Measurements from ENCODE around the gene PTPRR. TPM values are rescaled to one million over a fixed set of nuclear protein-coding genes. Genes with fewer than 3 reads are reported as not detected.

The PTPRR gene
- total RNA-seq, 2 donors from 2014 or later = 0.33 to 0.78 TPM

- Histone ChIP-seq H3K36me3 (replicated peaks in 1 of 2; ENCODE audit: insufficient read depth in 1 of 2, low read depth in 2 of 2) (no peaks in the 10 kb centered on the region), H3K9me3 (no peaks in the 10 kb centered on the region), H3K27me3 (no peaks in the 10 kb centered on the region), H3K27ac (no peak overlapping the region), H3K4me3 (no peak overlapping the region), H3K4me1 (no peaks in the 10 kb centered on the region)
- WGBS, 2 donors = 69% methylated on average over 6 of the region's 6 CpGs
- intact Hi-C loops (cut with DNase I) = no loop called here
- TF ChIP-seq POLR2A (IDR thresholded peaks at IDR 0.05) = no peak
- TF ChIP-seq CTCF (IDR thresholded peaks at IDR 0.05) = no peak
- no peak for ATAC-seq
- DNase-seq = no peak
Observed at GRCh38 chr12:70747445-70748260, 172.9 kb downstream of the PTPRR start.

GRCh38 chr12:70745048-70745447 is 175.5 kb downstream of the PTPRR start:
- Histone ChIP-seq H3K4me1 (no peaks in the 10 kb centered on the region), H3K36me3 (replicated peaks in 1 of 2; ENCODE audit: insufficient read depth in 1 of 2, low read depth in 2 of 2) (no peaks in the 10 kb centered on the region), H3K9me3 (no peaks in the 10 kb centered on the region), H3K4me3 (no peak overlapping the region), H3K27me3 (no peaks in the 10 kb centered on the region), H3K27ac (no peak overlapping the region)
- 61 to 78% methylated on average over 7 of the region's 7 CpGs for WGBS, 2 donors
- DNase-seq (no peak), ATAC-seq (no peak)
- no peak for TF ChIP-seq POLR2A (IDR thresholded peaks at IDR 0.05)
- no peak for TF ChIP-seq CTCF (IDR thresholded peaks at IDR 0.05)
- intact Hi-C loops (cut with DNase I) = no loop called here

- DNase-seq (no peak), ATAC-seq (no peak)
- H3K27ac ChIP-seq = no peak overlapping the region
- intact Hi-C loops (cut with DNase I) = no loop called here
- no peaks in the 10 kb centered on the region for H3K4me1 ChIP-seq
- no peaks in the 10 kb centered on the region for H3K9me3 ChIP-seq
- H3K36me3 ChIP-seq (replicated peaks in 1 of 2; ENCODE audit: insufficient read depth in 1 of 2, low read depth in 2 of 2) = no peaks in the 10 kb centered on the region
- no peaks in the 10 kb centered on the region for H3K27me3 ChIP-seq
- 45 to 47% methylated on average over 2 of the region's 2 CpGs for WGBS, 2 donors
- no peak overlapping the region for H3K4me3 ChIP-seq
- no peak for TF ChIP-seq POLR2A (IDR thresholded peaks at IDR 0.05)
- no peak for TF ChIP-seq CTCF (IDR thresholded peaks at IDR 0.05)
Observed at GRCh38 chr12:70744178-70744577, 176.4 kb downstream of the PTPRR start.

GRCh38 chr12:70741256-70741655 is 179.3 kb downstream of the PTPRR start:
- Histone ChIP-seq H3K4me1 (no peaks in the 10 kb centered on the region), H3K27me3 (no peaks in the 10 kb centered on the region), H3K27ac (no peak overlapping the region), H3K4me3 (no peak overlapping the region), H3K36me3 (replicated peaks in 1 of 2; ENCODE audit: insufficient read depth in 1 of 2, low read depth in 2 of 2) (no peaks in the 10 kb centered on the region), H3K9me3 (no peaks in the 10 kb centered on the region)
- no peak for TF ChIP-seq POLR2A (IDR thresholded peaks at IDR 0.05)
- no peak for TF ChIP-seq CTCF (IDR thresholded peaks at IDR 0.05)
- DNase-seq (no peak), ATAC-seq (no peak)
- intact Hi-C loops (cut with DNase I) = no loop called here
- WGBS, 2 donors = 66 to 75% methylated on average over 4 of the region's 4 CpGs

GRCh38 chr12:70739756-70740155 is 180.8 kb downstream of the PTPRR start:
- no peaks in the 10 kb centered on the region for H3K9me3 ChIP-seq
- H3K4me1 ChIP-seq = no peaks in the 10 kb centered on the region
- TF ChIP-seq CTCF (IDR thresholded peaks at IDR 0.05) (no peak), POLR2A (IDR thresholded peaks at IDR 0.05) (no peak)
- H3K27me3 ChIP-seq = no peaks in the 10 kb centered on the region
- H3K27ac ChIP-seq = no peak overlapping the region
- no peak overlapping the region for H3K4me3 ChIP-seq
- ATAC-seq (no peak), DNase-seq (no peak)
- 77 to 85% methylated on average over 2 of the region's 2 CpGs for WGBS, 2 donors
- no peaks in the 10 kb centered on the region for H3K36me3 ChIP-seq (replicated peaks in 1 of 2; ENCODE audit: insufficient read depth in 1 of 2, low read depth in 2 of 2)
- intact Hi-C loops (cut with DNase I) = loop anchor here (10.0 kb wide), 3 partner anchors 105 to 845 kb away; no protein-coding TSS in a partner anchor

Data from body of pancreas (tissue), 4 donors.